WI38 (cell line): Measurements from ENCODE around the gene CLCA1.

Source experiments
- H3K4me3 ChIP-seq: 2 replicates; pipeline ENCODE4 v1.5.1; 2011; ENCODE audit warnings: low read depth, mild to moderate bottlenecking, control low read depth, low read length
- TF ChIP-seq, protein P1 (sequence below): IDR thresholded peaks from 2 replicates; pipeline ENCODE4 v1.5.1; 2012; ENCODE audit warnings: low read depth, mild to moderate bottlenecking, control low read depth, low read length

Gene CLCA1

GRCh38 chr1:86508583-86508969, 39.8 kb downstream of the CLCA1 start:
- H3K4me3 ChIP-seq, result no peak overlapping the region
- TF ChIP-seq, protein P1, sequence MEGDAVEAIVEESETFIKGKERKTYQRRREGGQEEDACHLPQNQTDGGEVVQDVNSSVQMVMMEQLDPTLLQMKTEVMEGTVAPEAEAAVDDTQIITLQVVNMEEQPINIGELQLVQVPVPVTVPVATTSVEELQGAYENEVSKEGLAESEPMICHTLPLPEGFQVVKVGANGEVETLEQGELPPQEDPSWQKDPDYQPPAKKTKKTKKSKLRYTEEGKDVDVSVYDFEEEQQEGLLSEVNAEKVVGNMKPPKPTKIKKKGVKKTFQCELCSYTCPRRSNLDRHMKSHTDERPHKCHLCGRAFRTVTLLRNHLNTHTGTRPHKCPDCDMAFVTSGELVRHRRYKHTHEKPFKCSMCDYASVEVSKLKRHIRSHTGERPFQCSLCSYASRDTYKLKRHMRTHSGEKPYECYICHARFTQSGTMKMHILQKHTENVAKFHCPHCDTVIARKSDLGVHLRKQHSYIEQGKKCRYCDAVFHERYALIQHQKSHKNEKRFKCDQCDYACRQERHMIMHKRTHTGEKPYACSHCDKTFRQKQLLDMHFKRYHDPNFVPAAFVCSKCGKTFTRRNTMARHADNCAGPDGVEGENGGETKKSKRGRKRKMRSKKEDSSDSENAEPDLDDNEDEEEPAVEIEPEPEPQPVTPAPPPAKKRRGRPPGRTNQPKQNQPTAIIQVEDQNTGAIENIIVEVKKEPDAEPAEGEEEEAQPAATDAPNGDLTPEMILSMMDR, result no peak

DNA sequence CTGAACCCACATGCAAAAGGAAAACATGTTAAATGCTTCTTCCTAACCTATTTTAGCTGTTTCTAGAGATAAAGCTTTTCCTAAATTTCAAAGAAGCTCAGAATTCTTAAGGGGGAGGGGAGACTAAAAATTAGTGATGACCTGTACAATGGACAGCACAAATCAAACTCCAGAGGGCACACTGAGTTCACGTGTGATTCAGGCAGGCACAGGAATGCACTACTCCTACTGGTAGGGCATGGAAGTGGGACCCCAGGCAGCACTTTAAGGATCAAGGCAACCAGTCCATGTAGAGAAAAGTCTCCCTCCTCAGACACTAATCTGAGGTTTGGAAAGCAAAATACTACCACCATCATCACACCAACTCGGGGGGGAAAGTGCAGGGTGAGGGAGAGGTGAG, 46.9 kb downstream of the CLCA1 start:
- TF ChIP-seq, protein P1, result no peak; the same call in 1 of the 2 replicates
- H3K4me3 ChIP-seq, result no peak overlapping the region

GRCh38 chr1:86516335-86516734, 47.6 kb downstream of the CLCA1 start:
- TF ChIP-seq, protein P1, result no peak
- no peak overlapping the region for H3K4me3 ChIP-seq

GRCh38 chr1:86517336-86517735, 48.6 kb downstream of the CLCA1 start:
- H3K4me3 ChIP-seq, result no peak overlapping the region
- TF ChIP-seq, protein P1, result no peak

- TF ChIP-seq, protein P1, result no peak
- no peak overlapping the region for H3K4me3 ChIP-seq
These were observed 52.2 kb downstream of the CLCA1 start for GRCh38 chr1:86520789-86521521.

DNA sequence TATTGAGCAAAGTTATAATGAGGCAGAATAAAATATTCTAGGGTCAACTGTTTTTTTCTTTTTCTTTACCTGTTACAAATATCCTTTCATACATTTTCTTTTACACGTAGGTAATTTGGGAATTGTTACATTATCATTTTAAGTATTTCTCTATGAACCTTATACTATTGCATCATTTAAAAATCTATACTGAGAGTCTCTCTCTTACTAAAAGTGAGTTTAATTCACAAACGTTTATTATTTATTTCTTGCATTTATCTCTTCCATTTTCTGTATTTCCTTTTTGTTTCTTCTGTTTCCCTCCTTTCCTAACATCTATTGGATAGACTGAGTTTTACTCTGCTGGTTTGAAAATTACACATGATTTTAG, 52.8 kb downstream of the CLCA1 start:
- TF ChIP-seq, protein P1, result no peak
- no peak overlapping the region for H3K4me3 ChIP-seq

GRCh38 chr1:86522240-86522639, 53.5 kb downstream of the CLCA1 start:
- no peak overlapping the region for H3K4me3 ChIP-seq
- TF ChIP-seq, protein P1, result no peak
